Stimulated activated CD4-positive, alpha-beta T cell treated with anti-CD3 and anti-CD28 coated beads, Interleukin-15, amount 100 ng/mL, for 1 hour (primary cell): ENCODE results near the gene APOL1.
"Not testable (repeated sequence)": the region's sequence is repeated elsewhere in the genome, so short reads cannot be mapped to it uniquely, and the experiment has no call there.

ENCODE experiments used
- DNase-seq, 2 donors: peaks; one replicate each; pipeline ENCODE4 v3.0.0-alpha.2; 2020; ENCODE audit warnings: low read depth in 1 of 2, low spot score in 1 of 2

APOL1 gene

GRCh38 chr22:36244522-36245391 lies 8.2 kb upstream of the APOL1 start:
- no peak for DNase-seq

GRCh38 chr22:36245805-36246356 lies 7.1 kb upstream of the APOL1 start:
- no peak for DNase-seq

- no peak for DNase-seq
Measured at GRCh38 chr22:36246718-36247117, 6.2 kb upstream of the APOL1 start.

DNA sequence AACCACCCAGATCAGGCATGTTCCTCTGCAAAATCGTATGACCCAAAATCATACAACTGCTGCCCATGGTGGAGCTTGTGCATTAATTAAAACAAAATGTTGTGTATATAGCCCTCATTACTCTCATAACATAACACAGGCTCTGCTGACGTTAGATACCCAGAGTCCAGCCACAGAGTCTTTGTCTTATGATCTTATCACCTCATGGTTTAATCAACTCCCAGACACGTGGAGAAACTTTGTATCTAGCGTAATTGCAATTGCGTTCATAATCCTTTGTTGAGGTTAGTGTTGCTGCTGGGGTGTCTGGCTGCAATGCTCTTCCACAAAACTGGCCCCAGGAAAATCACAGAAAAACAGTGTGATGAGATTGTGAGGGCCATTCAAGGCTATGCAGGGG lies 5.0 kb upstream of the APOL1 start:
- no peak for DNase-seq

GRCh38 chr22:36249160-36249559 lies 3.8 kb upstream of the APOL1 start:
- DNase-seq = no peak

DNA sequence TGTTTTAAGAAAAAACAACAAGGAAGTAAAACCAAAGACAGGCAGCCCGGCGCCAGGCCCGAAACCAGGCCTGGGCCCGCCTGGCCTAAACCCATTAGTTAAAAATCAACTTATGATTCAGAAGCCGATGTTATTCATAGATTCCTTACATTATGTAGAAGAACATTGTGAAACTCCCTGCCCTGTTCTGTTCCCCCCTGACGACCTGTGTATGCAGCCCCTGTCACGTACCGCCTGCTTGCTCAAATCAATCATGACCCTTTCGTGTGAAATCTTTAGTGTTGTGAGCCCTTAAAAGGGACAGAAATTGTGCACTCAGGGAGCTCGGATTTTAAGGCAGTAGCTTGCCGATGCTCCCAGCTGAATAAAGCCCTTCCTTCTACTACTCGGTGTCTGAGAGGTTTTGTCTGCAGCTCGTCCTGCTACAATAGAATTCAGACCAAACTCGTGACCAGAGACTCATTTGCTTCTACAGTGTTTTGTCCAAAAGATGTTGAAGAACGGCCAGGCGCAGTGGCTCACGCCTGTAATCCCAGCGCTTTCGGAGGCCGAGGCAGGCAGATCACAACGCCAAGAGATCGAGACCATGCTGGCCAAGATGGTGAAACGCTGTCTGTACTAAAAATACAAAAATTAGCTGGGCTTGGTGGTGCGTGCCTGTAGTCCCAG lies 2.5 kb upstream of the APOL1 start:
- DNase-seq = not testable (repeated sequence)

DNA sequence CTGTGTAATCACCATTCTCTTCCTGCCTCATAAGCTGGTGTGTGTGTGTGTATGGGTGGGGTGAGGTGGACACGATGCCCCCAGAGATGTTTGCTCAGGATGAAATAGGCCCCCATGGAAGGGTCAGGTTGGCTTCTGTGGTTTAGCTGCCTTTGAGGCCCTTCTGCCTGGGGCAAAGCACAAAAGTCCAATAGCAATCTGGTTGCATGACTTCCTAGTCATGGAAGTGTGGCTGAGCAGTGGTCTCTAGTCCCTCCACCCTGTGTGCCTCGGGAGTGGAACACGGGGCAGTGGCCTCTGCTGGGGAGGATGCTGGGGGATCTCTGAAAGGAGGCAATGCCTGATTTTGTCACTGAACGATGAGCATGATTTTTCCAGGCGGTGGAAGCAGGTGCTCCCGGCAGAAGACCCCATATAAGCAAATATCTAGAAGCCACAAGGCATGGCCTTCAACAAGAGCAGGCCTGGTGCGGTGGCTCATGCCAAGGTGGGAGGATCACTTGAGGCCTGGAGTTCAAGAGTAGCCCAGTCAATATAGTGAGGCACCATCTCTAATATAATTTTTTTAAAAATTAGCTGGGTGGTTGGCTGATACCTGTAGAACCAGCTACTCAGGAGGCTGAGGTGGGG lies 839 bp upstream of the APOL1 start:
- DNase-seq = not testable (repeated sequence)

- no peak for DNase-seq
Measured at GRCh38 chr22:36253523-36254490, 874 bp downstream of the APOL1 start.

DNA sequence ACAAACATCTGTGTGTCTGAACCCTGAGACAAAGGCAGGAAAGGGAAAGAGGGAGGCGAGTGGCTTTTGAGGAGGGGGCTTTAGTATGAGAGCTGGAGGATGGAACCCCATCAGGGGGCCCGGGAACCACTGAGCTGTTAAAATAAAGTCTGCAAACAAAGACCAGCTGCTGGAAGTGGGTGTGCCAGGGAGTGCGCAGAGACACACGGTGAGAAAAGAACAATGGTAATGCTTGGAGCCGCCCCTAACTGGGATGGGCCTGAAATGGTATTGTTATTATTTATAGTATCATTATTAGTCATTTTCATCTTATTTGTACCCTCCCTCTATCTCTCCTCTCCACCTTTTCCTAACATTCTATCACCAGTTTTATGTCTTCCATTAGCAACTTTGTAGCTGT lies 2.6 kb downstream of the APOL1 start:
- not testable (repeated sequence) for DNase-seq

- no peak for DNase-seq
Measured at GRCh38 chr22:36256478-36256877, 3.5 kb downstream of the APOL1 start.

- DNase-seq = no peak
Measured at GRCh38 chr22:36257308-36257707, 4.4 kb downstream of the APOL1 start.

GRCh38 chr22:36257948-36258670 lies 5.2 kb downstream of the APOL1 start:
- DNase-seq = no peak

DNA sequence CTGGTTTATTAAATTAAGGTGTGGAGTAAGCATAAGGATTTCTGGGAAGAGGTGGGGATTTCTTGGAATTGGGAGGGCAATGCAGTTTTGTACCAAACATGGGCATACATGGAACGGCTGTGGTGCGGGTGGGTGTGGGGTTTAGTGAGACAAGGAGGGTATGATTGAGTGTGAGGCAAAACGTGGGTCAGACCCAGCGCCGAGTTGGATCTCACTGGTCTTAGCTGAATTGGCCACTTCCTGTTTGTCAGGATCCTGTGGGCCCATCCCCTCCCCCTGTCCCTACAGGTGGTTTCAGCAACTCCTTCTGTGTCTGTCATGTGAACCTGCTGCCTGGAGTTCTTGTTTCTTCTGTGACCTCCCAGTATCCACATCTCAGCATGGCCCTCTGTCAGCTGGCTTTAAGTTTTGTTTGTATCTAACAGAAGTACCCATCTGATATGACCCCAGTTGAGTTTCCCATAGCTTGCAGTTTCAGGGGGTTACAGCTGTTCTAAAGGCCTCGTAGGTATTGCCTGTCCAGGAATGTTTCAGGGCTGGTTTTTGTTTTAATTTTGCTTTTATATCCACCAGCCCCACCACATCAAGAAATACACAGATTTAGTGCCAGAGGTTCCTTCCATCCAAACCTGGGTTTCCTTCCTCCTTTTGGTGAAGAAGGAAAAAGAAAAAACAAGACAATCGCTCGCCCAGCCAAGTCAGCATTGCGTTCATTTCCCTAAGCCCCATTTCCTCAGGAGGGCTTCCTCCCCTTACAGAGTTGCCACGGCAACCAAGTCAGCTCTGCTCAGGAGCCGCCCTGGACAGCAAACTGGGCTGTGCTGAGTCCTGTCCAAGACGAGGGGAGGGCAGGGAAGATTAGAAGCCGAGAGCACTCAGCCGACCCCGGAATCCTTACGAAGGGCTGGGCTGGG lies 6.0 kb downstream of the APOL1 start:
- no peak for DNase-seq

DNA sequence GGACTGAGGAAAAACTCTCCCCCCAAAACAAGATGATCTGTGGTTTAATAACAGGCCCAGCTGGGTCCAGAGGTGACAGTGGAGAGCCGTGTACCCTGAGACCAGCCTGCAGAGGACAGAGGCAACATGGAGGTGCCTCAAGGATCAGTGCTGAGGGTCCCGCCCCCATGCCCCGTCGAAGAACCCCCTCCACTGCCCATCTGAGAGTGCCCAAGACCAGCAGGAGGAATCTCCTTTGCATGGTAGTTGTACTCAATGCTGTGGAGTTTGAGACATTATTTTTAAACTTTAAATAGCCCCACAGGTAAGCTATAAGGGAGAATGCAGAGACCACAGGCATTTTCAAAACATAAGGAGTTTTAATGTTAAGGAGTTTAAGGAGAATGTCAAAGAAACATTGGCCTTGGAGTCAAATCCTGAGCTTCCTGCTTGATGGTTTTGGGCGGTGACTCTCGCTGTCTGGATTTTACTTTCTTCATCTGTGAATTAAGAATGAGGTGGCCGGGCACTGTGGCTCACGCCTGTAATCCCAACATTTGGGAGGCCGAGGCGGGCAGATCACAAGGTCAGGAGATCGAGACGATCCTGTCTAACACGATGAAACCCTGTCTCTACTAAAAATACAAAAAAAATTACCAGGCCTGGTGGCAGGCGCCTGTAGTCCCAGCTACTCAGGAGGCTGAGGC lies 6.8 kb downstream of the APOL1 start:
- DNase-seq = no peak

DNA sequence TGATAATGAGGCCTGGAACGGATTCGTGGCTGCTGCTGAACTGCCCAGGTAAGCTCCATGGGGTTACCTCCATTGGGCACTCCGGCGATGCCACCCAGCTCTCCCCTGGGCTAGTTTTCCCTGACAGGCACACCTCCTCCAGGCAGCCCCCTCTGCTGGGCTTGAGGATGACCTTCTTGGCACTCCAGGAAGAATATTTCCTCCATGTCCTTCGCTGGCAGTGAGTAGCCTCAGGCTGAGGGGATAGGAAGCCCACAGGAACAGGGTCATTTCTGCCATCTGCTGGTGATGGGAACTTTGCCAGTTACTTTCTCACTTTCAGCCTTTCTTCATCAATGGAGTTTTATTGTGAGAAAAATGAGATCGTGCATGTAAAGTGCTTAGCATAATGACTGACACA lies 8.7 kb downstream of the APOL1 start:
- not testable (repeated sequence) for DNase-seq

DNA sequence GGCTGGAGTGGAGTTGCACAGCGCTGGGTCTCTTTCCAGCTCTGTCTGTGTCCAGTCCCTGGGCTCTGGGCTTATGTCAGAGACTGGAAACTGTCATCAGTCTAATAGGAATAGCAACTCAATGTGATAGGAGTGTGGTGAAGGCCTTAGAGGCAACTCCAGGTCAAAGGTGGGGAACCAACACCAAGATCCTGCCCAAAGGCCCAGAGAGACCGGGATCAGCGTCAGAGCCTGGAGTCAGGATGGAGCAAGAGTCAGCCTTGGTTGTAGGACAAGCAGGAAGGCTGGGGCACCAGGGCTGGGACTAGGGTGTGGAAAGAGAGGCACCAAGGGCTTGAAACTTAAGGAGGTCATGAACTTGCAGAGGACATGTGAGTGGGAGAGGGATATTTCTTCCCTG lies 9.4 kb downstream of the APOL1 start:
- DNase-seq = not testable (repeated sequence)

GRCh38 chr22:36263216-36263673 lies 10.3 kb downstream of the APOL1 start:
- not testable (repeated sequence) for DNase-seq
